ENCODE data around the gene DGKE.

- TF ChIP-seq POLR2AphosphoS5 (IDR thresholded peaks at IDR 0.05; ENCODE audit: low read depth, low read length) = no peak
- no peak for TF ChIP-seq SPI1 (IDR thresholded peaks at IDR 0.05; ENCODE audit: low read depth, low read length)
- TF ChIP-seq TAF1 (IDR thresholded peaks at IDR 0.05; ENCODE audit: low read depth, low read length) = no peak
- no peak for TF ChIP-seq POLR2A (IDR thresholded peaks at IDR 0.05; ENCODE audit: low read depth, low read length)
- no peak for TF ChIP-seq POU2F2 (IDR thresholded peaks at IDR 0.05; ENCODE audit: low read depth, low read length)
- no peak for TF ChIP-seq PAX5 (IDR thresholded peaks at IDR 0.05; ENCODE audit: insufficient read depth, low read length, severe bottlenecking)
Observed at GRCh38 chr17:56819431-56820145, 14.4 kb upstream of the DGKE start.
